CD8-positive, alpha-beta memory T cell (primary cell): ENCODE data around the gene PSMC1. TPM values are rescaled to one million over a fixed set of nuclear protein-coding genes. Genes with fewer than 3 reads are reported as not detected.

Experiments
- CTCF ChIA-PET: fragments of 350-600 bp; sonication (Branson Sonifier 250); formaldehyde crosslinking; loops from one replicate; lab custom pipeline; 2021; ENCODE audit warnings: antibody characterized with exemption; lab: Charles Lee
- POLR2A ChIA-PET: fragments of 350-600 bp; sonication (Branson Sonifier 250); formaldehyde crosslinking; loops from one replicate; lab custom pipeline; 2021; ENCODE audit warnings: antibody characterized with exemption; lab: Charles Lee
- DNase-seq, 5 donors: peaks; one replicate each; pipeline versions ENCODE4 v3.0.0 to v3.0.0-alpha.2; 2020 to 2022; ENCODE audit warnings: mixed read lengths in 1 of 5
- H3K27ac ChIP-seq: one replicate; pipeline ENCODE4 v1.7.0; 2013; ENCODE audit warnings: low read depth, mild to moderate bottlenecking, low read length, moderate library complexity
- H3K27me3 ChIP-seq: 2 replicates; pipeline ENCODE4 v1.7.0; 2013; ENCODE audit warnings: low read length, mild to moderate bottlenecking; ENCODE audit not compliant: insufficient read depth, poor library complexity, severe bottlenecking
- H3K36me3 ChIP-seq: 2 replicates; pipeline ENCODE4 v1.7.0; 2013; ENCODE audit warnings: mild to moderate bottlenecking, low read length, moderate library complexity; ENCODE audit not compliant: insufficient read depth
- H3K4me1 ChIP-seq: 2 replicates; pipeline ENCODE4 v1.7.0; 2013; ENCODE audit warnings: mild to moderate bottlenecking, low read length, moderate library complexity; ENCODE audit not compliant: insufficient read depth
- H3K4me3 ChIP-seq: 2 replicates; pipeline ENCODE4 v1.7.0; 2013; ENCODE audit warnings: mild to moderate bottlenecking, low read length
- H3K9me3 ChIP-seq: 2 replicates; pipeline ENCODE4 v1.7.0; 2013; ENCODE audit warnings: mild to moderate bottlenecking, low read length
- H3K27ac Mint-ChIP-seq, 8 donors: one replicate each; pipeline ENCODE4 v1.8.0; 2020 to 2021; ENCODE audit warnings: mixed read lengths in 8 of 8, mild to moderate bottlenecking in 6 of 8, inconsistent platforms in 3 of 8, moderate library complexity in 3 of 8
- H3K27me3 Mint-ChIP-seq, 2 donors: one replicate each; pipeline ENCODE4 v1.8.0; 2020 to 2021; ENCODE audit warnings: mixed read lengths in 2 of 2, mild to moderate bottlenecking in 1 of 2, moderate library complexity in 1 of 2
- H3K36me3 Mint-ChIP-seq, 3 donors: one replicate each; pipeline ENCODE4 v1.8.0; 2020 to 2021; ENCODE audit warnings: mixed read lengths in 3 of 3, inconsistent platforms in 1 of 3, mild to moderate bottlenecking in 1 of 3
- H3K4me1 Mint-ChIP-seq, 3 donors: one replicate each; pipeline ENCODE4 v1.8.0; 2020 to 2021; ENCODE audit warnings: mixed read lengths in 3 of 3, inconsistent platforms in 1 of 3, mild to moderate bottlenecking in 1 of 3
- H3K4me3 Mint-ChIP-seq, 7 donors: one replicate each; pipeline ENCODE4 v1.8.0; 2020 to 2021; ENCODE audit warnings: mixed read lengths in 7 of 7, mild to moderate bottlenecking in 6 of 7, moderate library complexity in 4 of 7, inconsistent platforms in 2 of 7
- H3K9me3 Mint-ChIP-seq, 5 donors: one replicate each; pipeline ENCODE4 v1.8.0; 2020 to 2022; ENCODE audit warnings: mixed read lengths in 5 of 5, mild to moderate bottlenecking in 3 of 5, moderate library complexity in 2 of 5, inconsistent platforms in 1 of 5
- polyA plus RNA-seq: library from polyadenylated mRNA; unstranded; fragments of 300-500 nt; fragmentation: Illumina TruSeq; gene quantifications from one replicate; pipeline ENCODE4 v1.2.3, GENCODE V29; 2021
- total RNA-seq, 2 experiments: library from RNA; stranded (reverse); gene quantifications; one replicate each; pipeline ENCODE4 v1.2.3, GENCODE V29; 2021

Gene PSMC1
- total and polyA plus RNA-seq, 3 experiments from 2014 or later: 111 to 140 (median 133) TPM

DNA sequence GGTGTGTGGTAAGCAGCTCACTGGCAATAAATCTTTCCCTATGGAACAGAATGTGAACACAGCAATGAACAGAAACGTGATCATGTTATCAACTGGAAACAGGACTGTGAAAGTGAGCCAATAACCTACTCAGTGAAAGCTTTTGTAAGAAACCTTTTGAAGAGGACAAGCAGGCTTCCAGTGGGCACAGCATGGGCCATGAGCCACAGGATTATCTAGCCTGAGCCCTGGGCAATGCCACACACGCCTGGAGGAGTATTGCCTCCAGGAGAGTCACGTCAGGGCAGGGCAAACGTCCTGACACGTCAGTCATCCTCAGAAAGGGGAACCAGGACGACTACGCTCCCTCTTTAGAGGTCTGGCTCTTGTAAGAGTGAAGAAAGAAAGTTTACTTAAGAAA is 43.1 kb downstream of the PSMC1 start:
- no peak overlapping the region for H3K27ac ChIP-seq
- no peaks in the 10 kb centered on the region for H3K27me3 Mint-ChIP-seq
- H3K4me3 ChIP-seq: no peak overlapping the region

DNA sequence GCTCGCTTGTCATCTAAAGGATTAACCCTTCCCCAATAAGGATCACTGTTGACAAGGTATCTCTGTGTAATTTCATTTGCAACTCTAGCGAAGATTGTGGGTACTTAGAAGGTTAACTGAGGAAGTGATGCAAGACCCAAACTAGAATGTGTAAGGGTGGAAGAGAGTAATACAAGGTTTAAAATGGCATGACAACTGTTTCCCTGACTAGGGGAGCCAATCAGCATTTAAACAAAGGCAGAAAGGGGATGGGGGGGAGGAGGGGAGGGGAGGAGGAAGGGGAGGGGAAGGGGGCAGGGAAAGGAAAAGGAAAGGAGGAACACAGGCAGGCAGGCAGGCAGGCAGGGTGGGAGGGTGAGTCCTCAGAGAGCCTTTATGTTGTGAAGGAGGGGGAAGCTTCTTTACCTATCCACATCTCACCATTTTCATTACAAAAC is 44.3 kb downstream of the PSMC1 start:
- Mint-ChIP-seq H3K36me3 (peaks cover 0 to 87% (median 31%) of the 10 kb centered on the region in 3 donors), H3K27me3 (no peaks in the 10 kb centered on the region), H3K4me3 (no peak overlapping the region), H3K27ac (peak overlapping the region in 5 of 8 donors; percentile 6 to 88 (median 55)), H3K9me3 (no peaks in the 10 kb centered on the region), H3K4me1 (peaks cover 10 to 21% (median 17%) of the 10 kb centered on the region in 3 donors)
- Histone ChIP-seq H3K4me3 (no peak overlapping the region), H3K27ac (no peak overlapping the region), H3K36me3 (peaks cover 5% of the 10 kb centered on the region), H3K4me1 (no peaks in the 10 kb centered on the region), H3K9me3 (no peaks in the 10 kb centered on the region), H3K27me3 (no peaks in the 10 kb centered on the region)
- no peak for DNase-seq
- CTCF ChIA-PET: interaction anchor here (2.1 kb wide), 1 partner anchor 458 kb away, joined by 6 read pairs; no protein-coding TSS in a partner anchor
- POLR2A ChIA-PET: no interaction called here

More for the DNA sequence above, 43.1 kb downstream of the PSMC1 start:
- H3K27ac Mint-ChIP-seq: no peak overlapping the region
- no peaks in the 10 kb centered on the region for H3K27me3 ChIP-seq
- ChIA-PET POLR2A (no interaction called here), CTCF (no interaction called here)
- peaks cover 10 to 21% (median 17%) of the 10 kb centered on the region in 3 donors for H3K4me1 Mint-ChIP-seq
- no peak for DNase-seq
- no peaks in the 10 kb centered on the region for H3K4me1 ChIP-seq
- H3K4me3 Mint-ChIP-seq: no peak overlapping the region
- H3K36me3 Mint-ChIP-seq: peaks cover 2 to 83% (median 34%) of the 10 kb centered on the region in 3 donors
- peaks cover 6% of the 10 kb centered on the region for H3K36me3 ChIP-seq
- no peaks in the 10 kb centered on the region for H3K9me3 Mint-ChIP-seq
- no peaks in the 10 kb centered on the region for H3K9me3 ChIP-seq

DNA sequence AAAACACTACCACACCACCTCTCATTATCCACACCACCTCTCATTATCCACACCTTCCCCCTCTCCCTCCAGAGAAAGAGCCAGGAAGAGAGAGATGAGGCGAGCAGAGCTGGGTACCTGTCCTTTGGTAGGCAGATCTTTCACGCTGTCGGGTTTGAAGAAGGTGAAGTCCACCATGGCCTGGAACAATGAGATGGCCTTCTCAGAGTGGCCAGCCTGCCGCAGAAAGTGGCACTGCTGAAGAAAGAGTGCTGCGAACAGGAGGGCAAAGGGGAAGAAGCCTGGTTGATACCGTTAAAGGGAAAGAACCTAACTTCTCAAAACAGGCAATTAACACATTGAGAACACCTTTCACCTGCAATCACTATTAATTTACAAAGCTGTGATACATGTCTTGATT is 44.8 kb downstream of the PSMC1 start:
- POLR2A ChIA-PET: no interaction called here
- CTCF ChIA-PET: interaction anchor here (0.9 to 2.1 kb wide), 5 partner anchors 8 to 457 kb away, joined by 3 to 6 read pairs (median 4); no protein-coding TSS in a partner anchor

DNA sequence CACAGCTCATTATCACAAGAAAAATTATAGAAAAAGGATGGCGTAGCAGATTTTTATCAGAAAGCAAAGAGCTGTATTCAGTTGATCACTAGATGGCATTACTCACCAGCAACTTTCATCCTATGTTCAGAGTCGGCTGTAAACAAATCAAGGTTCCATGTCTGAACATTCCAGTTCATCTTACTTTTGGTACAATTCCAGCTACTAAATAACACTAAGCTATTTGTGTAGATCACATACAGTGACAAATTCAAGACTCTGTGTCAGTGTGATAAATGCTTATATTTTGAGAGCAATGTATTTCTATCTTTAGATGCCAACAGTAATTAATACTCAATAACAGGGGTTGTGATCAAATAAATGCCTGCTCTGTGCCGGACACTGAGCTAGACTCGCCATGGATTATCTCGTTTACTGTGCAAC is 45.3 kb downstream of the PSMC1 start:
- Mint-ChIP-seq H3K36me3 (peaks cover 0 to 82% (median 25%) of the 10 kb centered on the region in 3 donors), H3K4me1 (peaks cover 10 to 21% (median 17%) of the 10 kb centered on the region in 3 donors), H3K9me3 (no peaks in the 10 kb centered on the region), H3K27me3 (no peaks in the 10 kb centered on the region), H3K27ac (peak overlapping the region in 5 of 8 donors; percentile 4 to 66 (median 40)), H3K4me3 (no peak overlapping the region)
- H3K4me3 ChIP-seq: no peak overlapping the region
- ChIA-PET POLR2A (interaction anchor here (0.6 kb wide), 1 partner anchor 66 kb away, joined by 6 read pairs; no protein-coding TSS in a partner anchor), CTCF (interaction anchor here (0.9 to 2.1 kb wide), 6 partner anchors 8 to 457 kb away, joined by 3 to 6 read pairs (median 4); no protein-coding TSS in a partner anchor)
- H3K27ac ChIP-seq: no peak overlapping the region
- DNase-seq: peak in 1 of 5 donors; percentile 6
- H3K27me3 ChIP-seq: no peaks in the 10 kb centered on the region
- H3K4me1 ChIP-seq: no peaks in the 10 kb centered on the region
- no peaks in the 10 kb centered on the region for H3K9me3 ChIP-seq
- peaks cover under 1% of the 10 kb centered on the region for H3K36me3 ChIP-seq

More for the DNA sequence above, 44.8 kb downstream of the PSMC1 start:
- H3K27me3 Mint-ChIP-seq: no peaks in the 10 kb centered on the region
- Histone ChIP-seq H3K27me3 (no peaks in the 10 kb centered on the region), H3K4me3 (no peak overlapping the region), H3K4me1 (no peaks in the 10 kb centered on the region), H3K36me3 (peaks cover 5% of the 10 kb centered on the region), H3K27ac (no peak overlapping the region), H3K9me3 (no peaks in the 10 kb centered on the region)
- H3K9me3 Mint-ChIP-seq: no peaks in the 10 kb centered on the region
- peak overlapping the region in 3 of 8 donors; percentile 49 to 79 (median 67) for H3K27ac Mint-ChIP-seq
- no peak for DNase-seq
- H3K4me1 Mint-ChIP-seq: peaks cover 10 to 21% (median 17%) of the 10 kb centered on the region in 3 donors
- H3K36me3 Mint-ChIP-seq: peaks cover 0 to 85% (median 31%) of the 10 kb centered on the region in 3 donors
- H3K4me3 Mint-ChIP-seq: no peak overlapping the region

DNA sequence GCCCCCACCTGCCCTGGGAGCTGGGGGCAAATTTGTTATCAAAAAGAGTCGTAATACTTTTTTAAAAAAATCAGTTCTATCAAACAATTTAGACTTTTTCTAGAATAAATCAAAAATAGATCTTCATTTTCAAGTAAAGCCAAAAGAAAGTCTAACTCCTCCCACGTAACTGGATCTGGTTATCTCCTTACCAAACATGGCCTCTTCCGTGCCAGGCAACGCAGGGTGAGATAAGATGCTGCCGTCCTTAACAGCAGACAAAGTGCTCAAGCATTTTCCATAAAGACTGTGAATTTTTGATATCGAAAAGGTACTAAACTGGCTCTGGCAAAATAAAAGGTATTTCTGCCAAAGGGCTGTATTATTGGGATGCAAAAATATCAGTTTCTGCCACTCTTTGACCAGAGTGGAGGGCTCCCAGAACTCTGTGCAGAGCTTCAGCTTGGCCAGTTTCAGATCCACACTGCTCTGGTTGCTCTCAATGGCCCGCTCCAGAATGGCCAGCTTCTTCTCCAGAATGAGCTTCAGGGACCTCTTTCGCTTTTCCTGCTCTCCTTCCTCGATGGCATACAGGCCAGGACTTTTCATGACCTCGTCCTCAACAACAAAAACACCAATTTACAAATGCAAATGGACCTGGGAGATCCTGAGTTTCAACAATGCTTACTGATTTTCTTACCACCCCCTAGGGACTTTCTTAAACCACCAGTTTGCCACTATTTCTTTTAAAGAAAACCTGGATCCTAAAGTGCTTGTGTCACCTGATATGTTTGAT is 46.4 kb downstream of the PSMC1 start:
- Histone ChIP-seq H3K36me3 (no peaks in the 10 kb centered on the region), H3K4me3 (no peak overlapping the region), H3K9me3 (no peaks in the 10 kb centered on the region), H3K27ac (no peak overlapping the region), H3K27me3 (no peaks in the 10 kb centered on the region), H3K4me1 (no peaks in the 10 kb centered on the region)
- Mint-ChIP-seq H3K36me3 (peaks cover 3 to 81% (median 22%) of the 10 kb centered on the region in 3 donors), H3K4me3 (no peak overlapping the region), H3K27me3 (no peaks in the 10 kb centered on the region), H3K27ac (peak overlapping the region in 3 of 8 donors; percentile 5 to 73 (median 65)), H3K9me3 (no peaks in the 10 kb centered on the region), H3K4me1 (peaks cover 10 to 21% (median 17%) of the 10 kb centered on the region in 3 donors)
- ChIA-PET CTCF (interaction anchor here (0.9 to 2.1 kb wide), 5 partner anchors 11 to 456 kb away, joined by 3 to 6 read pairs (median 4); no protein-coding TSS in a partner anchor), POLR2A (no interaction called here)
- no peak for DNase-seq

DNA sequence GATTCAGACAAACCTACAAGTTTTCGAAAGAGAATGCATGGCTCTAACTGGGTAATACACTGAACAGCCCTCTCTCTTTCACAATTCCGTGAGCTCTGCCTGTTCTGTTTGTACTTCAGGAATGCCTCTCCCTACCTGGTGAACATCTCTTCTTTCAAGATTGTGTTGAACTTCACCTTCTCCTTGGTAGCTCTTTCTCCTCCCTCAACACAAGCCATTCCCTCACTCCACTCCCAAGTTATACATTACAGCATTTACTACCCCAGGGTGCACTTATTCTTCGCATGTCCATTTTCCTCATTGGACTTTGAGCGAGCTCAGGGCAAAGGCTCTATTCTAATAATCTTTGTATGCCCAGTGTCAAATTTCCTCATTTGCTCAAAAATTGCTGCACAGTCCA is 47.1 kb downstream of the PSMC1 start:
- CTCF ChIA-PET: interaction anchor here (1.3 kb wide), 1 partner anchor 97 kb away, joined by 5 read pairs; no protein-coding TSS in a partner anchor
- Mint-ChIP-seq H3K36me3 (peaks cover 7 to 80% (median 24%) of the 10 kb centered on the region in 3 donors), H3K4me3 (no peak overlapping the region), H3K9me3 (no peaks in the 10 kb centered on the region), H3K27me3 (no peaks in the 10 kb centered on the region), H3K4me1 (peaks cover 10 to 21% (median 17%) of the 10 kb centered on the region in 3 donors), H3K27ac (peak overlapping the region in 2 of 8 donors; percentile 5 to 44)
- Histone ChIP-seq H3K4me3 (no peak overlapping the region), H3K9me3 (no peaks in the 10 kb centered on the region), H3K27me3 (no peaks in the 10 kb centered on the region), H3K4me1 (no peaks in the 10 kb centered on the region), H3K36me3 (no peaks in the 10 kb centered on the region), H3K27ac (no peak overlapping the region)
- POLR2A ChIA-PET: no interaction called here
- no peak for DNase-seq

DNA sequence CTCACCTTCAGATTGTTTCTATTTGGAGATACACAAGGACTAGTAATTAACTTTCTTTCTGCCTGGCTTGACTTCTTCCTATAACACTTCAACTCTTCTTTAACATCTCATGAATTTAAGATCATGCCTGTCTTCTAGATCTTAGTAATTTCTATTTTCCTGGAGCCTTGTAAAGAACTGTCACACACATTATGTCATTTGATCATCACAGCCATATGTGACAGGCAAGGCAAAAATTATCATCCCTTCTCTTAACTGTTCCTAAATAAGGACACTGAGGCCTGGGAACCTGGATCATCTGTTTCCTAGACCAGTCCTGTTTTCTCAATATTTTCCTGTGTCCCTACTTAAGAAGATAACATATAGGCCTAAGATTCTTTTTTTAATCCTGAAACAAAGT is 48.1 kb downstream of the PSMC1 start:
- Histone ChIP-seq H3K27ac (no peak overlapping the region), H3K4me3 (no peak overlapping the region), H3K4me1 (no peaks in the 10 kb centered on the region), H3K27me3 (no peaks in the 10 kb centered on the region), H3K9me3 (no peaks in the 10 kb centered on the region), H3K36me3 (no peaks in the 10 kb centered on the region)
- Mint-ChIP-seq H3K27ac (peak overlapping the region in 1 of 8 donors; percentile 18), H3K27me3 (no peaks in the 10 kb centered on the region), H3K4me1 (peaks cover 10 to 21% (median 17%) of the 10 kb centered on the region in 3 donors), H3K36me3 (peaks cover 12 to 81% (median 30%) of the 10 kb centered on the region in 3 donors), H3K4me3 (no peak overlapping the region), H3K9me3 (no peaks in the 10 kb centered on the region)
- ChIA-PET CTCF (no interaction called here), POLR2A (no interaction called here)
- no peak for DNase-seq
